Measurements from ENCODE around the gene TRIM62. TPM values are rescaled to one million over a fixed set of nuclear protein-coding genes. Genes with fewer than 3 reads are reported as not detected.
"Not testable (repeated sequence)": the region's sequence is repeated elsewhere in the genome, so short reads cannot be mapped to it uniquely, and the experiment has no call there.

The TRIM62 gene
- total and polyA plus RNA-seq, 2 experiments from 2014 or later, result 2.9 to 18.9 TPM

DNA sequence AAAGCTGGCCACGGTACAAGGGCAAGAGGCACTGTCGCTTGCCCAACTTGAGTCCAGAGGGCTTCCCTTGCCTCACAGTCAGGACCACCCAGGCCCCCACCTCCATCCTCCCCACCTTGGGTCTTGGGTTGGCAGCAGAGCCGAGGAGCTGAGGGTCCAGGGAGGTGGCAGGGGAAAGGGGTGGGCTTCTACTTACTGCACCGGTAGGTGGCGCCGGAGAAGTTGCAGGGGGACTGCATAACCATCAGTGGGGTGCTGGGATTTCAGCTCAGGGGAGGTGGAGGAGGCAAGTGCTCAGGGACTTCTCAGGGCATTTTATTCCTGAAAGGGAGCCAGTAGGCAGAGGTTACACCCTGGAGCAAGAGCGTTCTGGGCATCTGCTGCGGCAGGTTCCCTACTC, 44.0 kb downstream of the TRIM62 start:
- Mint-ChIP-seq H3K27ac (no peak overlapping the region), H3K36me3 (ENCODE audit: low read depth) (no peaks in the 10 kb centered on the region; the same call in 2 of the 3 replicates), H3K27me3 (ENCODE audit: insufficient read depth, low read depth, poor library complexity) (peaks cover 9% of the 10 kb centered on the region), H3K4me1 (peaks cover 40% of the 10 kb centered on the region), H3K9me3 (no peaks in the 10 kb centered on the region), H3K4me3 (no peak overlapping the region)
- H3K4me1 ChIP-seq (ENCODE audit: insufficient read depth), result peaks cover 48% of the 10 kb centered on the region
- TF ChIP-seq EZH2phosphoT487 (IDR thresholded peaks at IDR 0.05; ENCODE audit: unreplicated experiment), result no peak
- TF ChIP-seq, protein P1, sequence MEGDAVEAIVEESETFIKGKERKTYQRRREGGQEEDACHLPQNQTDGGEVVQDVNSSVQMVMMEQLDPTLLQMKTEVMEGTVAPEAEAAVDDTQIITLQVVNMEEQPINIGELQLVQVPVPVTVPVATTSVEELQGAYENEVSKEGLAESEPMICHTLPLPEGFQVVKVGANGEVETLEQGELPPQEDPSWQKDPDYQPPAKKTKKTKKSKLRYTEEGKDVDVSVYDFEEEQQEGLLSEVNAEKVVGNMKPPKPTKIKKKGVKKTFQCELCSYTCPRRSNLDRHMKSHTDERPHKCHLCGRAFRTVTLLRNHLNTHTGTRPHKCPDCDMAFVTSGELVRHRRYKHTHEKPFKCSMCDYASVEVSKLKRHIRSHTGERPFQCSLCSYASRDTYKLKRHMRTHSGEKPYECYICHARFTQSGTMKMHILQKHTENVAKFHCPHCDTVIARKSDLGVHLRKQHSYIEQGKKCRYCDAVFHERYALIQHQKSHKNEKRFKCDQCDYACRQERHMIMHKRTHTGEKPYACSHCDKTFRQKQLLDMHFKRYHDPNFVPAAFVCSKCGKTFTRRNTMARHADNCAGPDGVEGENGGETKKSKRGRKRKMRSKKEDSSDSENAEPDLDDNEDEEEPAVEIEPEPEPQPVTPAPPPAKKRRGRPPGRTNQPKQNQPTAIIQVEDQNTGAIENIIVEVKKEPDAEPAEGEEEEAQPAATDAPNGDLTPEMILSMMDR (conservative IDR thresholded peaks at IDR 0.05; ENCODE audit: low read depth in 2 of 2), result peak; percentile 70 to 93
- H3F3A ChIP-seq (replicated peaks; ENCODE audit: low read depth), result no peaks in the 10 kb centered on the region
- DNase-seq (ENCODE audit: low spot score) (peak; percentile 91), ATAC-seq (peak; percentile 86)
- peak overlapping the region; percentile 55; the same call in 1 of the 2 replicates for H3K4me2 ChIP-seq
- H3K27me3 ChIP-seq (ENCODE audit: insufficient read depth), result no peaks in the 10 kb centered on the region
- H4K20me1 ChIP-seq (replicated peaks; ENCODE audit: insufficient read depth), result no peaks in the 10 kb centered on the region
- no peaks in the 10 kb centered on the region for H3K79me2 ChIP-seq (replicated peaks; ENCODE audit: insufficient read depth)
- H3K4me3 ChIP-seq, result no peak overlapping the region
- H3K36me3 ChIP-seq (ENCODE audit: insufficient read depth), result no peaks in the 10 kb centered on the region
- H2AFZ ChIP-seq, result no peak overlapping the region
- no peak overlapping the region for H3K27ac ChIP-seq (ENCODE audit: low read depth)
- H3K9me2 ChIP-seq (ENCODE audit: insufficient read depth), result no peaks in the 10 kb centered on the region

DNA sequence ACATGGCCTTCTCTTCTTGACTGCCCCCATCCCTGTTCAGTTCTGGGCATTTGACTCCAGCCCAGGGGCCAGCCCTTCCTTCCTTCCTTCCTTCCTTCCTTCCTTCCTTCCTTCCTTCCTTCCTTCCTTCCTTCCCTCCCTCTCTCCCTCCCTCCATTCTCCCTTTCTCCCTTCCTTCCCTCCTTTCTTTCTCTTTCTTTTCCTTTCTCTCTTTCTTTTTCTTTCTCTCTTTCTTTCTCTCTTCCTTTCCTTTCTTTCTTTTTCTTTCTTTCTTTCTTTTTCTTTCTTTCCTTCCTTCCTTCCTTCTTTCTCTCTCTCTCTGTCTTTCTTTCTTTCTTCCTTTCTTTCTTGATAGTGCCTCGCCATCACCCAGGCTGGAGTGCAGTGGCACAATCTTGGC, 45.8 kb downstream of the TRIM62 start:
- not testable (repeated sequence) for H3K36me3 Mint-ChIP-seq (ENCODE audit: low read depth)

DNA sequence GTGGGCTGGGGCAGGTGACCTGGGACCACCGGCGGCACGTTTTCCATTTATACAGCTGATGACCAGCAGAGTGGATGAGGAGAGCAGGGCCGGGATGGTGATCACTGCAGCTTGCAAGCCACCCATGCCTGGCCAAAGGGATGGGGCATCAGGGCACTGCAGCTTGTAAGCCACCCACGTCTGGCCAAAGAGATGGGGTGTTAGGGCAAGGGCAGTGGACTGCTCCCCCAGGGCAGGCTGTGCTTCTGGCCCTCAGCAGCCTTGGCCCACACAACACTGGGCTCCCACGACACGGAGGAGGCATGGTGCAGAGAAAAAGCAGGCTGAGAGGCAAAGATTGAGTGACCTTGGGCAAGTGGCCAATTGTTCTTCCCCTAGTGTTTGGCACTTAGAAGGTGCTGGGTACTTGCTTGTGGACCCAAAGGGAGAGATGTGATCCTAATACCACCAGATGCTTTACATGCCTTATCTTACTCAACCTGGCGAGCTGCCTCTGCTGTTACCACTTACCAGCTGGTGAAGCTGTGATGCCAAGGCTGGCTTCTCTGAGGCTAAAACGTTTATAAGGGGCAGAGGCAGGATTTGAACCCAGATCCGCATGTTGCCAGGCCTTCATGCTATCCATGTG, 48.3 kb downstream of the TRIM62 start:
- DNase-seq (ENCODE audit: low spot score) (no peak), ATAC-seq (no peak)
- Mint-ChIP-seq H3K36me3 (ENCODE audit: low read depth) (no peaks in the 10 kb centered on the region; the same call in 2 of the 3 replicates), H3K4me3 (no peak overlapping the region), H3K27me3 (ENCODE audit: insufficient read depth, low read depth, poor library complexity) (peaks cover 9% of the 10 kb centered on the region), H3K27ac (no peak overlapping the region), H3K4me1 (peaks cover 18% of the 10 kb centered on the region), H3K9me3 (no peaks in the 10 kb centered on the region)
- Histone ChIP-seq H3K36me3 (ENCODE audit: insufficient read depth) (no peaks in the 10 kb centered on the region), H3K4me1 (ENCODE audit: insufficient read depth) (peaks cover 22% of the 10 kb centered on the region), H3K79me2 (replicated peaks; ENCODE audit: insufficient read depth) (no peaks in the 10 kb centered on the region), H3K4me3 (no peak overlapping the region), H3K27me3 (ENCODE audit: insufficient read depth) (no peaks in the 10 kb centered on the region), H2AFZ (no peak overlapping the region), H4K20me1 (replicated peaks; ENCODE audit: insufficient read depth) (no peaks in the 10 kb centered on the region), H3F3A (replicated peaks; ENCODE audit: low read depth) (no peaks in the 10 kb centered on the region; the same call in 1 of the 2 replicates), H3K9me2 (ENCODE audit: insufficient read depth) (no peaks in the 10 kb centered on the region), H3K27ac (ENCODE audit: low read depth) (no peak overlapping the region), H3K4me2 (no peak overlapping the region)
- TF ChIP-seq, protein P2, sequence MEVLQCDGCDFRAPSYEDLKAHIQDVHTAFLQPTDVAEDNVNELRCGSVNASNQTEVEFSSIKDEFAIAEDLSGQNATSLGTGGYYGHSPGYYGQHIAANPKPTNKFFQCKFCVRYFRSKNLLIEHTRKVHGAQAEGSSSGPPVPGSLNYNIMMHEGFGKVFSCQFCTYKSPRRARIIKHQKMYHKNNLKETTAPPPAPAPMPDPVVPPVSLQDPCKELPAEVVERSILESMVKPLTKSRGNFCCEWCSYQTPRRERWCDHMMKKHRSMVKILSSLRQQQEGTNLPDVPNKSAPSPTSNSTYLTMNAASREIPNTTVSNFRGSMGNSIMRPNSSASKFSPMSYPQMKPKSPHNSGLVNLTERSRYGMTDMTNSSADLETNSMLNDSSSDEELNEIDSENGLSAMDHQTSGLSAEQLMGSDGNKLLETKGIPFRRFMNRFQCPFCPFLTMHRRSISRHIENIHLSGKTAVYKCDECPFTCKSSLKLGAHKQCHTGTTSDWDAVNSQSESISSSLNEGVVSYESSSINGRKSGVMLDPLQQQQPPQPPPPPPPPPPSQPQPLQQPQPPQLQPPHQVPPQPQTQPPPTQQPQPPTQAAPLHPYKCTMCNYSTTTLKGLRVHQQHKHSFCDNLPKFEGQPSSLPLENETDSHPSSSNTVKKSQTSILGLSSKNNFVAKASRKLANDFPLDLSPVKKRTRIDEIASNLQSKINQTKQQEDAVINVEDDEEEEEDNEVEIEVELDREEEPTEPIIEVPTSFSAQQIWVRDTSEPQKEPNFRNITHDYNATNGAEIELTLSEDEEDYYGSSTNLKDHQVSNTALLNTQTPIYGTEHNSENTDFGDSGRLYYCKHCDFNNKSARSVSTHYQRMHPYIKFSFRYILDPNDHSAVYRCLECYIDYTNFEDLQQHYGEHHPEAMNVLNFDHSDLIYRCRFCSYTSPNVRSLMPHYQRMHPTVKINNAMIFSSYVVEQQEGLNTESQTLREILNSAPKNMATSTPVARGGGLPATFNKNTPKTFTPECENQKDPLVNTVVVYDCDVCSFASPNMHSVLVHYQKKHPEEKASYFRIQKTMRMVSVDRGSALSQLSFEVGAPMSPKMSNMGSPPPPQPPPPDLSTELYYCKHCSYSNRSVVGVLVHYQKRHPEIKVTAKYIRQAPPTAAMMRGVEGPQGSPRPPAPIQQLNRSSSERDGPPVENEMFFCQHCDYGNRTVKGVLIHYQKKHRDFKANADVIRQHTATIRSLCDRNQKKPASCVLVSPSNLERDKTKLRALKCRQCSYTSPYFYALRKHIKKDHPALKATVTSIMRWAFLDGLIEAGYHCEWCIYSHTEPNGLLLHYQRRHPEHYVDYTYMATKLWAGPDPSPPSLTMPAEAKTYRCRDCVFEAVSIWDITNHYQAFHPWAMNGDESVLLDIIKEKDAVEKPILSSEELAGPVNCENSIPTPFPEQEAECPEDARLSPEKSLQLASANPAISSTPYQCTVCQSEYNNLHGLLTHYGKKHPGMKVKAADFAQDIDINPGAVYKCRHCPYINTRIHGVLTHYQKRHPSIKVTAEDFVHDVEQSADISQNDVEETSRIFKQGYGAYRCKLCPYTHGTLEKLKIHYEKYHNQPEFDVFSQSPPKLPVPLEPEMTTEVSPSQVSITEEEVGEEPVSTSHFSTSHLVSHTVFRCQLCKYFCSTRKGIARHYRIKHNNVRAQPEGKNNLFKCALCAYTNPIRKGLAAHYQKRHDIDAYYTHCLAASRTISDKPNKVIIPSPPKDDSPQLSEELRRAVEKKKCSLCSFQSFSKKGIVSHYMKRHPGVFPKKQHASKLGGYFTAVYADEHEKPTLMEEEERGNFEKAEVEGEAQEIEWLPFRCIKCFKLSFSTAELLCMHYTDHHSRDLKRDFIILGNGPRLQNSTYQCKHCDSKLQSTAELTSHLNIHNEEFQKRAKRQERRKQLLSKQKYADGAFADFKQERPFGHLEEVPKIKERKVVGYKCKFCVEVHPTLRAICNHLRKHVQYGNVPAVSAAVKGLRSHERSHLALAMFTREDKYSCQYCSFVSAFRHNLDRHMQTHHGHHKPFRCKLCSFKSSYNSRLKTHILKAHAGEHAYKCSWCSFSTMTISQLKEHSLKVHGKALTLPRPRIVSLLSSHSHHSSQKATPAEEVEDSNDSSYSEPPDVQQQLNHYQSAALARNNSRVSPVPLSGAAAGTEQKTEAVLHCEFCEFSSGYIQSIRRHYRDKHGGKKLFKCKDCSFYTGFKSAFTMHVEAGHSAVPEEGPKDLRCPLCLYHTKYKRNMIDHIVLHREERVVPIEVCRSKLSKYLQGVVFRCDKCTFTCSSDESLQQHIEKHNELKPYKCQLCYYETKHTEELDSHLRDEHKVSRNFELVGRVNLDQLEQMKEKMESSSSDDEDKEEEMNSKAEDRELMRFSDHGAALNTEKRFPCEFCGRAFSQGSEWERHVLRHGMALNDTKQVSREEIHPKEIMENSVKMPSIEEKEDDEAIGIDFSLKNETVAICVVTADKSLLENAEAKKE (CRISPR knock-in tag; IDR thresholded peaks at IDR 0.05), result no peak

More for the DNA sequence above, 45.8 kb downstream of the TRIM62 start:
- not testable (repeated sequence) for H3K27ac ChIP-seq (ENCODE audit: low read depth); H3K9me2 ChIP-seq (ENCODE audit: insufficient read depth); H3K4me3 Mint-ChIP-seq; H3K4me2 ChIP-seq; H3K27me3 Mint-ChIP-seq (ENCODE audit: insufficient read depth, low read depth, poor library complexity); DNase-seq (ENCODE audit: low spot score); H3K9me3 Mint-ChIP-seq; H3K36me3 ChIP-seq (ENCODE audit: insufficient read depth); ATAC-seq; H2AFZ ChIP-seq; H3K79me2 ChIP-seq (replicated peaks; ENCODE audit: insufficient read depth); H4K20me1 ChIP-seq (replicated peaks; ENCODE audit: insufficient read depth); H3K27me3 ChIP-seq (ENCODE audit: insufficient read depth); H3F3A ChIP-seq (replicated peaks; ENCODE audit: low read depth); H3K27ac Mint-ChIP-seq; H3K4me3 ChIP-seq
- peaks cover 36% of the 10 kb centered on the region for H3K4me1 ChIP-seq (ENCODE audit: insufficient read depth)
- H3K4me1 Mint-ChIP-seq, result peaks cover 29% of the 10 kb centered on the region

Measured in GM23338 (cell line).